CD4-positive, alpha-beta T cell treated with Interleukin-17A for 4 hours (primary cell): ENCODE results near the gene KLHL40.

Experiments used
- DNase-seq: peaks from one replicate; pipeline ENCODE4 v3.0.0-alpha.2; 2020; ENCODE audit warnings: mixed read lengths

Gene KLHL40

GRCh38 chr3:42728056-42728455, 42.7 kb downstream of the KLHL40 start:
- DNase-seq: no peak

- DNase-seq: no peak
Observed at GRCh38 chr3:42728668-42729364, 43.5 kb downstream of the KLHL40 start.

GRCh38 chr3:42729404-42730145, 44.2 kb downstream of the KLHL40 start:
- DNase-seq: no peak

GRCh38 chr3:42730294-42730693, 45.0 kb downstream of the KLHL40 start:
- DNase-seq: no peak

GRCh38 chr3:42730706-42731420, 45.5 kb downstream of the KLHL40 start:
- DNase-seq: no peak

GRCh38 chr3:42731476-42732195, 46.3 kb downstream of the KLHL40 start:
- DNase-seq: no peak

GRCh38 chr3:42732196-42732828, 47.0 kb downstream of the KLHL40 start:
- no peak for DNase-seq

- no peak for DNase-seq
Observed at GRCh38 chr3:42732829-42733459, 47.6 kb downstream of the KLHL40 start.

GRCh38 chr3:42733501-42734262, 48.3 kb downstream of the KLHL40 start:
- no peak for DNase-seq

- no peak for DNase-seq
Observed at GRCh38 chr3:42734263-42734860, 49.0 kb downstream of the KLHL40 start.

- DNase-seq: no peak
Observed at GRCh38 chr3:42735019-42735418, 49.7 kb downstream of the KLHL40 start.

- DNase-seq: no peak
Observed at GRCh38 chr3:42735615-42736014, 50.3 kb downstream of the KLHL40 start.

GRCh38 chr3:42736081-42736480, 50.7 kb downstream of the KLHL40 start:
- no peak for DNase-seq

- DNase-seq: no peak
Observed at GRCh38 chr3:42736531-42736930, 51.2 kb downstream of the KLHL40 start.

GRCh38 chr3:42739401-42740158, 54.2 kb downstream of the KLHL40 start:
- DNase-seq: no peak

- no peak for DNase-seq
Observed at GRCh38 chr3:42741796-42742195, 56.5 kb downstream of the KLHL40 start.
